HepG2 (cell line): ENCODE measurements around the gene PGR. TPM values are rescaled to one million over a fixed set of nuclear protein-coding genes. Genes with fewer than 3 reads are reported as not detected.

Experiments
- ATAC-seq: fragments of 200-7000 bp; cut with Tn5 transposase; 3 replicates; pipeline ENCODE4 v1.9.1; 2020; ENCODE audit warnings: mild to moderate bottlenecking, moderate library complexity
- BruUV-seq: library from RNA; stranded (reverse); fragments of 400-500 nt; replicated peaks from 2 replicates; lab custom pipeline; 2021; lab: Mats Ljungman, UMichigan
- CTCF ChIA-PET: fragments of 300-600 bp; formaldehyde crosslinking; extraction: SDS; loops from one replicate; lab custom pipeline; 2021; ENCODE audit warnings: low total read pairs, inconsistent platforms, low intra/inter-chr PET ratio; lab: Yijun Ruan, JAX
- POLR2A ChIA-PET: fragments of 350-600 bp; sonication (Branson Sonifier 250); formaldehyde crosslinking; loops from one replicate; lab custom pipeline; 2020; ENCODE audit warnings: antibody characterized with exemption, inconsistent platforms; lab: Yijun Ruan, JAX
- DNase-seq: peaks from one replicate; pipeline ENCODE4 v3.0.0-alpha.2; 2015; ENCODE audit warnings: low spot score
- FAIRE-seq: peaks from 3 replicates; lab custom pipeline; 2011; peaks lifted over from hg19 to GRCh38; lab: Jason Lieb, UNC
- H2AFZ ChIP-seq: one replicate; pipeline ENCODE4 v1.6.1; 2011; ENCODE audit warnings: low read length, inconsistent platforms
- H3K27ac ChIP-seq: fragments of 300-600 bp; 3 replicates; pipeline ENCODE4 v1.8.0; 2011; ENCODE audit warnings: mixed run types, mild to moderate bottlenecking, mixed read lengths, low read length, inconsistent platforms; ENCODE audit not compliant: insufficient read depth; ENCODE audit errors: extremely low read length
- H3K27me3 ChIP-seq, 2 experiments: fragments of 200-600 bp in 1 of 2; 2 replicates in 1 of 2; 3 replicates in 1 of 2; pipeline versions ENCODE4 v1.6.0 to v1.8.0; 2011; ENCODE audit warnings: low read length in 2 of 2, mild to moderate bottlenecking in 2 of 2, moderate library complexity in 2 of 2, inconsistent platforms in 1 of 2; ENCODE audit not compliant: insufficient read depth in 2 of 2, control insufficient read depth in 1 of 2
- H3K36me3 ChIP-seq, 2 experiments: fragments of 200-600 bp in 1 of 2; replicated peaks in 1 of 2; 2 replicates in 1 of 2; 3 replicates in 1 of 2; pipeline versions ENCODE4 v1.5.1 to v1.8.0; 2011; ENCODE audit warnings: low read length in 2 of 2, inconsistent platforms in 1 of 2; ENCODE audit not compliant: insufficient read depth in 2 of 2, control insufficient read depth in 1 of 2
- H3K4me1 ChIP-seq: 2 replicates; pipeline ENCODE4 v1.5.1; 2012; ENCODE audit warnings: low read length, inconsistent platforms; ENCODE audit not compliant: insufficient read depth
- H3K4me2 ChIP-seq: 2 replicates; pipeline ENCODE4 v1.6.0; 2011; ENCODE audit warnings: low read depth, low read length, inconsistent platforms
- H3K4me3 ChIP-seq, 3 experiments: fragments of 200-600 bp in 1 of 3; sonication (generic), shearing (Covaris generic) in 1 of 3; replicated peaks in 1 of 3; 2 replicates each; pipeline ENCODE4 v1.5.1; 2011 to 2016; ENCODE audit warnings: low read length in 3 of 3, inconsistent platforms in 2 of 3, low read depth in 2 of 3, mild to moderate bottlenecking in 2 of 3, control low read depth in 1 of 3, mixed read lengths in 1 of 3; ENCODE audit not compliant: insufficient read depth in 1 of 3
- H3K79me2 ChIP-seq: one replicate; pipeline ENCODE4 v1.6.1; 2011; ENCODE audit warnings: low read length, inconsistent platforms; ENCODE audit not compliant: insufficient read depth
- H3K9ac ChIP-seq: 2 replicates; pipeline ENCODE4 v1.6.0; 2011; ENCODE audit warnings: mild to moderate bottlenecking, low read depth, low read length, inconsistent platforms; ENCODE audit not compliant: insufficient read depth
- H3K9me3 ChIP-seq: 2 replicates; pipeline ENCODE4 v1.5.1; 2012; ENCODE audit warnings: mild to moderate bottlenecking, low read length
- H4K20me1 ChIP-seq: 2 replicates; pipeline ENCODE4 v1.6.0; 2011; ENCODE audit warnings: inconsistent platforms, mild to moderate bottlenecking, low read length, moderate library complexity; ENCODE audit not compliant: insufficient read depth
- ARNT2 ChIP-seq: sonication (generic); formaldehyde crosslinking; IDR thresholded peaks from 2 replicates; pipeline ENCODE4 v1.8.0; 2022; ENCODE audit warnings: mild to moderate bottlenecking, low read depth, missing genetic modification reagents, moderate library complexity
- CCDC6 ChIP-seq: sonication (generic); formaldehyde crosslinking; IDR thresholded peaks from 2 replicates; pipeline ENCODE4 v1.8.1; 2022; ENCODE audit warnings: mild to moderate bottlenecking, missing genetic modification reagents, moderate library complexity
- HCFC1 ChIP-seq: fragments of 150-350 bp; IDR thresholded peaks from 2 replicates; pipeline ENCODE4 v1.6.1; 2014; ENCODE audit warnings: low read depth, low read length
- HNRNPK ChIP-seq: fragments of 200-400 bp; formaldehyde crosslinking; IDR thresholded peaks from 2 replicates; pipeline ENCODE4 v1.6.1; 2018; ENCODE audit warnings: low read length, low read depth, moderate library complexity, mild to moderate bottlenecking; ENCODE audit not compliant: poor library complexity, severe bottlenecking
- KLF13 ChIP-seq: sonication (generic); formaldehyde crosslinking; IDR thresholded peaks from 2 replicates; pipeline ENCODE4 v1.4.0; 2020; ENCODE audit warnings: mild to moderate bottlenecking, missing genetic modification reagents
- NCOA5 ChIP-seq: sonication (generic); formaldehyde crosslinking; IDR thresholded peaks from 2 replicates; pipeline ENCODE4 v1.4.0; 2020; ENCODE audit warnings: missing genetic modification reagents
- NFE2L1 ChIP-seq: sonication (generic); formaldehyde crosslinking; IDR thresholded peaks from 2 replicates; pipeline ENCODE4 v1.4.0; 2020; ENCODE audit warnings: missing genetic modification reagents, mild to moderate bottlenecking, borderline replicate concordance
- POLR2AphosphoS5 ChIP-seq: IDR thresholded peaks from 2 replicates; pipeline ENCODE4 v1.6.1; 2012; ENCODE audit warnings: low read depth, low read length
- TCF12 ChIP-seq, 2 experiments: fragments of 450-650 bp in 1 of 2; sonication (generic) in 1 of 2; formaldehyde crosslinking in 1 of 2; IDR thresholded peaks; 2 replicates each; pipeline versions ENCODE4 v1.6.1 to v1.8.0; 2017 to 2022; ENCODE audit warnings: antibody characterized with exemption in 1 of 2, mild to moderate bottlenecking in 1 of 2, missing genetic modification reagents in 1 of 2, moderate library complexity in 1 of 2
- ZNF431 ChIP-seq: sonication (generic); formaldehyde crosslinking; IDR thresholded peaks from 2 replicates; pipeline ENCODE4 v1.9.0; 2022; ENCODE audit warnings: missing genetic modification reagents, low read depth, mild to moderate bottlenecking, borderline replicate concordance
- ZNF772 ChIP-seq: sonication (generic); formaldehyde crosslinking; IDR thresholded peaks from 2 replicates; pipeline ENCODE4 v1.5.0; 2020; ENCODE audit warnings: mild to moderate bottlenecking, missing genetic modification reagents
- WGBS: methylation state at CpG from one replicate; pipeline ENCODE4 v1.1.6; 2017; ENCODE audit warnings: low lambda C conversion rate; 5-methylcytosine and 5-hydroxymethylcytosine counted together
- in situ Hi-C: cut with HindIII; loops from 2 replicates; pipeline ENCODE4 v1.10.0; 2017; ENCODE audit warnings: low pct_unique_long_range_greater_than_20kb; ENCODE audit not compliant: extremely low pct_ligation_motif_present
- intact Hi-C: fragments of 100-400 bp; cut with micrococcal nuclease; formaldehyde crosslinking; loops from one replicate; pipeline ENCODE4 v1.10.0; 2022; ENCODE audit not compliant: unreplicated experiment
- polyA plus RNA-seq, 8 experiments: library from polyadenylated mRNA; depleted of rRNA in 3 of 8; stranded (reverse) in 7 of 8; unstranded in 1 of 8; fragments of >200 nt; fragmentation: Illumina TruSeq in 4 of 8; extraction: Trizol in 4 of 8; gene quantifications; 2 replicates each; pipeline versions ENCODE4 v1.2.1 to v1.2.3, GENCODE V29; 2011 to 2016; ENCODE audit warnings: low read depth in 4 of 8, missing spikeins in 1 of 8, mixed read lengths in 1 of 8; ENCODE audit not compliant: insufficient read depth in 1 of 8
- total RNA-seq, 5 experiments: library from RNA; depleted of rRNA; stranded (reverse); fragments of >200 nt; fragmentation: Illumina TruSeq; extraction: Trizol; gene quantifications; 2 replicates each; pipeline ENCODE4 v1.2.3, GENCODE V29; 2016; ENCODE audit warnings: low read depth in 1 of 5
- TF ChIP-seq, protein P1 (sequence below): sonication (generic); formaldehyde crosslinking; IDR thresholded peaks from 2 replicates; pipeline ENCODE4 v1.5.0; 2020; ENCODE audit warnings: mild to moderate bottlenecking, missing genetic modification reagents

The PGR gene
- total and polyA plus RNA-seq, 2 of the 13 experiments (the other 11 are each of a cell fraction or from before 2014, with no cell fraction given) = not detected

DNA sequence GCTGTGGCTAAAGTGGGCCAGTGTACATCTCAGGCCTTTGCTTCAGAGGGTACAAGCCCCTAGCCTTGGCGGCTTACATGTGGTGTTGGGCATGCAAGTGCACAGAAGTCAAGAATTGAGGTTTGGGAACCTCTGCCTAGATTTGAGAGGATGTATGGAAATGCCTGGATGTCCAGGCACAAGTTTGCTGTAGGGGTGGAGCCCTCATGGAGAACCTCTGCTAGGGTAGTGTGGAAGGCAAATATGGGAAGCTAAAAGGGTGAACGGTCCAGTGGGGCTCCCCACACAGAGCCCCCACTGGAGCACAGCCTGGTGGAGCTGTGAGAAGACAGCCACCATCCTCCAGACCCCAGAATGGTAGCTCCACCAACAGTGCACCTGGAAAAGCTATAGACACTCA lies 28.5 kb upstream of the PGR start (continued):
- TF ChIP-seq KLF13 (CRISPR knock-in tag) = no peak
- TF ChIP-seq, protein P1, sequence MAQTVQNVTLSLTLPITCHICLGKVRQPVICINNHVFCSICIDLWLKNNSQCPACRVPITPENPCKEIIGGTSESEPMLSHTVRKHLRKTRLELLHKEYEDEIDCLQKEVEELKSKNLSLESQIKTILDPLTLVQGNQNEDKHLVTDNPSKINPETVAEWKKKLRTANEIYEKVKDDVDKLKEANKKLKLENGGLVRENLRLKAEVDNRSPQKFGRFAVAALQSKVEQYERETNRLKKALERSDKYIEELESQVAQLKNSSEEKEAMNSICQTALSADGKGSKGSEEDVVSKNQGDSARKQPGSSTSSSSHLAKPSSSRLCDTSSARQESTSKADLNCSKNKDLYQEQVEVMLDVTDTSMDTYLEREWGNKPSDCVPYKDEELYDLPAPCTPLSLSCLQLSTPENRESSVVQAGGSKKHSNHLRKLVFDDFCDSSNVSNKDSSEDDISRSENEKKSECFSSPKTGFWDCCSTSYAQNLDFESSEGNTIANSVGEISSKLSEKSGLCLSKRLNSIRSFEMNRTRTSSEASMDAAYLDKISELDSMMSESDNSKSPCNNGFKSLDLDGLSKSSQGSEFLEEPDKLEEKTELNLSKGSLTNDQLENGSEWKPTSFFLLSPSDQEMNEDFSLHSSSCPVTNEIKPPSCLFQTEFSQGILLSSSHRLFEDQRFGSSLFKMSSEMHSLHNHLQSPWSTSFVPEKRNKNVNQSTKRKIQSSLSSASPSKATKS (CRISPR knock-in tag) = no peak
- TF ChIP-seq, all 625 proteins: peak for 0

DNA sequence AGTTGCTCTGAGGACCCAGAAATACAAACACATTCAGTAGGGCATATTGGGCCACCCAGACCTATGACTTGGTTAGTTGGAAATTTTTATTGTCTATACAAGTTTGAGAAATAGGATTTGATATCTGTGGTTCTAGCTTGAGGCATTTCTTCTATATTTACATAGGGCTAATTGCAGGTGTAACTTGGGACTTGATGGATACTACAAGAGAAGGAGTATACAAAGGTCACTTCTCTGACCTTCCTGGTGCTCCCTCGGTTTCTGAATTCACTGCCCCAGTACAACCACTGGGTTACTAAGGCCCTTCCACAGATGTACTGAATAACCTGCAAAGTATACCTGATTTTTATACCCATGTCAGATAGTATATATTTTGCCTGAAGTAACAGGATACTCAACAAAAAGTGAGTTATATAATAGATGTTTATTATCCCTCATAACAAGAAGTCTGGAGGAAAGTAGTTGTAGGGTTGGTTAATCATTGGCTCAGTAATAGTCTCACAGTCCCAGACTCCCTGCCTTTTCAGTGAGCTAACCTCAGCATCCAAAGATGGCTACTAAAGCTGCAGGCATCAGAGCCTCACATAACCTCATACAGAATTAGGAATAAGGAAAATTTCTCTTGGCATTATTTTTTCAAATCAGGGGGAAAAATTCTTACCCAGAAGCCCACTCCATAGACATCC lies 8.8 kb upstream of the PGR start:
- no TSS peak for BruUV-seq
- H3K27me3 ChIP-seq = no peaks in the 10 kb centered on the region
- H3K79me2 ChIP-seq = no peaks in the 10 kb centered on the region
- TF ChIP-seq TCF12 (IDR thresholded peaks at IDR 0.05) (no peak), TCF12 (CRISPR knock-in tag; IDR thresholded peaks at IDR 0.05) (no peak), HCFC1 (no peak), ZNF772 (CRISPR knock-in tag) (no peak), POLR2AphosphoS5 (no peak), HNRNPK (no peak), ZNF431 (CRISPR knock-in tag) (no peak), ARNT2 (CRISPR knock-in tag) (no peak), NFE2L1 (CRISPR knock-in tag) (no peak), NCOA5 (CRISPR knock-in tag) (no peak), CCDC6 (CRISPR knock-in tag) (no peak)
- no peaks in the 10 kb centered on the region for H3K36me3 ChIP-seq
- no peak overlapping the region for H3K4me3 ChIP-seq
- ATAC-seq = no peak
- in situ Hi-C loops (no loop called here), intact Hi-C loops (no loop called here)
- H2AFZ ChIP-seq = no peak overlapping the region
- no peaks in the 10 kb centered on the region for H3K4me1 ChIP-seq
- FAIRE-seq = no peak
- H4K20me1 ChIP-seq = no peaks in the 10 kb centered on the region
- no peak overlapping the region for H3K9ac ChIP-seq
- H3K4me2 ChIP-seq = no peak overlapping the region
- CTCF ChIA-PET = no interaction called here
- 0% methylated on average over 1 of the region's 1 CpG for WGBS
- H3K27ac ChIP-seq = no peak overlapping the region
- DNase-seq = no peak
- H3K9me3 ChIP-seq = no peaks in the 10 kb centered on the region
- POLR2A ChIA-PET = no interaction called here
